HepG2 (cell line): ENCODE measurements around the gene DDX39B. TPM values are rescaled to one million over a fixed set of nuclear protein-coding genes. Genes with fewer than 3 reads are reported as not detected.

Experiments
- ARNTL ChIP-seq: sonication (generic); formaldehyde crosslinking; IDR thresholded peaks from 2 replicates; pipeline ENCODE4 v1.4.0; 2020; ENCODE audit warnings: mild to moderate bottlenecking, missing genetic modification reagents
- ATF4 ChIP-seq, 2 experiments: fragments of 450-650 bp in 1 of 2; sonication (generic) in 1 of 2; formaldehyde crosslinking; IDR thresholded peaks; 2 replicates each; pipeline versions ENCODE4 v1.5.0 to v1.8.0; 2020 to 2022; ENCODE audit warnings: mild to moderate bottlenecking in 1 of 2, missing genetic modification reagents in 1 of 2
- HMG20A ChIP-seq: IDR thresholded peaks from 2 replicates; pipeline ENCODE4 v1.6.1; 2016; ENCODE audit warnings: borderline replicate concordance
- MATR3 ChIP-seq: sonication (generic); formaldehyde crosslinking; IDR thresholded peaks from 2 replicates; pipeline ENCODE4 v1.4.0; 2020; ENCODE audit warnings: missing genetic modification reagents
- MAZ ChIP-seq, 2 experiments: sonication (generic) in 1 of 2; formaldehyde crosslinking in 1 of 2; IDR thresholded peaks; 2 replicates each; pipeline versions ENCODE4 v1.5.0 to v1.6.1; 2012 to 2020; ENCODE audit warnings: low read depth in 2 of 2, mild to moderate bottlenecking in 2 of 2, borderline replicate concordance in 1 of 2, improper control_type of control experiment in 1 of 2, low read length in 1 of 2, missing genetic modification reagents in 1 of 2, moderate library complexity in 1 of 2
- ONECUT2 ChIP-seq: sonication (generic); formaldehyde crosslinking; IDR thresholded peaks from 2 replicates; pipeline ENCODE4 v1.4.0; 2020; ENCODE audit warnings: missing genetic modification reagents
- PAWR ChIP-seq: sonication (generic); formaldehyde crosslinking; IDR thresholded peaks from 2 replicates; pipeline ENCODE4 v1.4.0; 2020; ENCODE audit warnings: missing genetic modification reagents, mild to moderate bottlenecking, borderline replicate concordance
- PRPF4 ChIP-seq: fragments of 200-400 bp; formaldehyde crosslinking; IDR thresholded peaks from 2 replicates; pipeline ENCODE4 v1.6.1; 2016; ENCODE audit warnings: low read length, low read depth; ENCODE audit not compliant: poor library complexity, severe bottlenecking
- RNF2 ChIP-seq: fragments of 450-650 bp; conservative IDR thresholded peaks from 2 replicates; pipeline ENCODE4 v1.6.1; 2016; ENCODE audit warnings: low read depth
- SOX13 ChIP-seq, 3 experiments: fragments of 450-650 bp in 1 of 3; sonication (generic) in 1 of 3; formaldehyde crosslinking in 1 of 3; IDR thresholded peaks in 2 of 3; conservative IDR thresholded peaks in 1 of 3; 2 replicates each; pipeline versions ENCODE4 v1.5.0 to v1.6.1; 2016 to 2020; ENCODE audit warnings: antibody characterized with exemption in 1 of 3, mild to moderate bottlenecking in 1 of 3, missing compliant biosample characterization in 1 of 3, missing genetic modification reagents in 1 of 3, moderate library complexity in 1 of 3
- TFE3 ChIP-seq: IDR thresholded peaks from 2 replicates; pipeline ENCODE4 v1.6.1; 2016
- YY1 ChIP-seq: IDR thresholded peaks from 2 replicates; pipeline ENCODE4 v1.6.1; 2011; ENCODE audit warnings: low read length, low read depth, moderate library complexity, mild to moderate bottlenecking; ENCODE audit not compliant: insufficient read depth, insufficient replicate concordance
- ZBED4 ChIP-seq: sonication (generic); formaldehyde crosslinking; IDR thresholded peaks from 2 replicates; pipeline ENCODE4 v1.4.0; 2020; ENCODE audit warnings: missing genetic modification reagents, borderline replicate concordance
- ZC3H13 ChIP-seq: sonication (generic); formaldehyde crosslinking; IDR thresholded peaks from 2 replicates; pipeline ENCODE4 v1.8.1; 2023; ENCODE audit warnings: mild to moderate bottlenecking, missing genetic modification reagents, moderate library complexity
- ZNF30 ChIP-seq: sonication (generic); formaldehyde crosslinking; IDR thresholded peaks from 2 replicates; pipeline ENCODE4 v1.5.0; 2020; ENCODE audit warnings: mild to moderate bottlenecking, missing genetic modification reagents
- ZNF558 ChIP-seq: sonication (generic); formaldehyde crosslinking; IDR thresholded peaks from 2 replicates; pipeline ENCODE4 v1.9.0; 2022; ENCODE audit warnings: mild to moderate bottlenecking, missing genetic modification reagents, borderline replicate concordance
- ZNF724P ChIP-seq: sonication (generic); formaldehyde crosslinking; IDR thresholded peaks from 2 replicates; pipeline ENCODE4 v1.8.0; 2022; ENCODE audit warnings: missing genetic modification reagents, borderline replicate concordance
- ZNF766 ChIP-seq: sonication (generic); formaldehyde crosslinking; IDR thresholded peaks from 2 replicates; pipeline ENCODE4 v1.5.0; 2020; ENCODE audit warnings: missing genetic modification reagents, borderline replicate concordance
- ZNF773 ChIP-seq: sonication (generic); formaldehyde crosslinking; IDR thresholded peaks from 2 replicates; pipeline ENCODE4 v1.4.0; 2020; ENCODE audit warnings: missing genetic modification reagents, borderline replicate concordance
- ZNF850 ChIP-seq: sonication (generic); formaldehyde crosslinking; conservative IDR thresholded peaks from 2 replicates; pipeline ENCODE4 v1.9.0; 2021; ENCODE audit warnings: mild to moderate bottlenecking, missing genetic modification reagents
- ZSCAN25 ChIP-seq: sonication (generic); formaldehyde crosslinking; IDR thresholded peaks from 2 replicates; pipeline ENCODE4 v1.8.0; 2022; ENCODE audit warnings: mild to moderate bottlenecking, missing genetic modification reagents
- polyA plus RNA-seq, 8 experiments: library from polyadenylated mRNA; depleted of rRNA in 3 of 8; stranded (reverse) in 7 of 8; unstranded in 1 of 8; fragments of >200 nt; fragmentation: Illumina TruSeq in 4 of 8; extraction: Trizol in 4 of 8; gene quantifications; 2 replicates each; pipeline versions ENCODE4 v1.2.1 to v1.2.3, GENCODE V29; 2011 to 2016; ENCODE audit warnings: low read depth in 4 of 8, missing spikeins in 1 of 8, mixed read lengths in 1 of 8; ENCODE audit not compliant: insufficient read depth in 1 of 8
- total RNA-seq, 5 experiments: library from RNA; depleted of rRNA; stranded (reverse); fragments of >200 nt; fragmentation: Illumina TruSeq; extraction: Trizol; gene quantifications; 2 replicates each; pipeline ENCODE4 v1.2.3, GENCODE V29; 2016; ENCODE audit warnings: low read depth in 1 of 5

DDX39B gene
- total and polyA plus RNA-seq, 2 of the 13 experiments (the other 11 are each of a cell fraction or from before 2014, with no cell fraction given) = 570 to 678 TPM

- TF ChIP-seq YY1 (no peak), ARNTL (peak; percentile 55; the same call in 1 of the 2 replicates), PRPF4 (no peak), HMG20A (no peak), MAZ (IDR thresholded peaks at IDR 0.05; ENCODE audit: borderline replicate concordance, low read depth, low read length) (no peak), MAZ (CRISPR knock-in tag; IDR thresholded peaks at IDR 0.05; ENCODE audit: low read depth) (no peak), ZNF558 (no peak), ONECUT2 (CRISPR knock-in tag) (no peak), ZC3H13 (no peak), ZNF724P (CRISPR knock-in tag) (0 out of 2 replicates have a peak, but pooled peaks have one; percentile 4), ZNF766 (CRISPR knock-in tag) (no peak), MATR3 (CRISPR knock-in tag) (no peak), ZNF850 (CRISPR knock-in tag) (no peak), ZBED4 (CRISPR knock-in tag) (no peak), ATF4 (CRISPR knock-in tag; IDR thresholded peaks at IDR 0.05) (no peak), TFE3 (no peak), PAWR (CRISPR knock-in tag) (no peak), RNF2 (no peak), SOX13 (IDR thresholded peaks at IDR 0.05) (no peak), SOX13 (CRISPR knock-in tag; conservative IDR thresholded peaks at IDR 0.05 in 1 of 2, IDR thresholded peaks at IDR 0.05 in 1 of 2) (no peak), ZSCAN25 (CRISPR knock-in tag) (no peak), ZNF30 (CRISPR knock-in tag) (no peak), ZNF773 (CRISPR knock-in tag) (no peak; the same call in 1 of the 2 replicates)
These were observed 39.8 kb upstream of the DDX39B start (continued) for GRCh38 chr6:31581434-31582229.
